ENCODE data around the gene PSENEN.
"Not testable (repeated sequence)": the region's sequence is repeated elsewhere in the genome, so short reads cannot be mapped to it uniquely, and the experiment has no call there.

PSENEN gene

DNA sequence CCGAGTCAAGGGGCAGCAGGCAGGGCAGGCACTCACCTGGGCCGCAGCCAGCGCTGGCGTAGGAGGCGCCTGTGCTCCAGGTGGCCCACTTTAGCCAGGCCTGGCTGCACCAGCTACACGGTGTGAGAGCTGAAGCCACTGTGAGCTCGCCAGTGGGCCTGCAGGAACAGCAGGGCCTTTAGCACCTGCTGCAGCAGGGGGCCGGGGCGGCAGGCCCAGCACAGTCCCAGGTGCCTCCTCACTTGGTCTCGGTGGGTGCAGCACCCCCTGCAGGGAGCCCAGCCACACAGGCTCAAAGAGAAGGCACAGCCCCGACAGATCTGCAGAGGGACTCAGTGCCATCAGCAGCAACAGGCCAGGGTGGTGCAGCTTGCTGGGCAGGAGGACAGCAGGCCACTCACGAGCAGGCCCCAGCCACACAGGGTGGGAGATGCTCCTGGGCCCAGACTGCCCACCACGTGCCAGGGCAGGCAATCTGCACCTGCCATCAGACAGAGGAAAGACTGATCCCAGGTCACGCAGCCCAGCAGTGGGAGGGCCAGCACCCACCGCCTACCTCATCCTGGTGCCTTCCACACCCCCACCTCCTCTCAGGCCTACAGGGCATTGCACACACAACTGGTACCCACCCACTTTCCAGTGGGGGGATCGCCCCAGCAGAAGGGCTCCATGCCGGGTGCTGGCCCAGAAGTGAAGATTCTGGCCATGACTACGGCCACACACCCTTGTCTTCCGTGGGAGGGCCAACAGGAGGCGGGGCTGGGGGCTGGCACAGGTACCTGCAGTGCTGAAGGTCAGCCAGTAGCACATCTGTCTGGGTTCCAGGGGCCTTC, 45.7 kb downstream of the PSENEN start:
- no peak for DNase-seq

DNA sequence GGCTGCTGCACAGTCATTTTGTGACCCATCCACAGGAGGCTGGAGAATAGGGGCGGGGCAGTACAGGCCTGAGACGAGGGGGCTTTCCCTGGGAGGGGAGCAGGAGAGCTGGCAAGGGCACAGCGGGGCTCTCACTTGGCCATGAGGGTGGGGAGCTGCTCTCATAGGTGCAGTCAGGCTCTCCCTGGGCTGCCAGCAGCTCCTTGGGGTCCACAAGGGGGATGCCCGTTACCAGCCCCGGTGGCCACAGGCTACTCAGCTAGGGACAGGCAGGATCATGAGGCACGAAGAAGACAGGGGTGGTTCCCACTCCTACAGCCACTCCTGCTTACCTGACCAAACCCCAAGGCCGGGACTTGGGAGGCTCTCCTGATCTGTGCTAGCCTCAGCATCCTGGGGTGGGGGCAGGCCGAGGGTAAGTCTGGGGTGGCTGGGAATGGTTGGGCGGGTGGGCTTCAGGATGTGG, 46.4 kb downstream of the PSENEN start:
- DNase-seq = no peak

DNA sequence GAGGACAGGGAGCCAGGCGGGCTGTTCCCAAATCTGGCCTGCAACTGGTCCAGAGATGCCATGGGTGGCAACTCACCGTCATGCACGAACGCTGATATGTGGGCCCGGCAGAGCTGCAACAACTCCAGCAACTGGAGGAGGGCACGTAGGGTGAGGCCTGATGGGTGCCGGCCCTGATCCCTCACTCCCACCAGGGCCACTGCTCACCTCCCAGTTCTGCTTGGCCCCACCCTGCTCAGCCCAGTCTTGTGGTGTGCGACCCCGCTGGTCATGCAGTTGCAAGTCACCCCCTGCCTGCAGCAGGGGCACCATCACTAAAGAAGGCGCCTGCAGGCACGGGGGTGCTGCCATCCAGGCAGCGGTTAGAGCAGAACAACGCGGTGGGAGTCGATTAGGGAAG, 46.9 kb downstream of the PSENEN start:
- no peak for DNase-seq

- DNase-seq = no peak
These were observed 47.4 kb downstream of the PSENEN start for GRCh38 chr19:35792888-35793287.

GRCh38 chr19:35793381-35794165, 48.1 kb downstream of the PSENEN start:
- DNase-seq = no peak

- not testable (repeated sequence) for DNase-seq
These were observed 50.1 kb downstream of the PSENEN start for GRCh38 chr19:35795564-35795963.
